Activated naive CD4-positive, alpha-beta T cell treated with anti-CD3 and anti-CD28 coated beads, Interleukin-2, amount 10 ng/mL, durations not matched to agents 7 days and 5 days (primary cell): ENCODE measurements around the gene SLC5A11.

Experiments
- CTCF ChIA-PET: fragments of 350-600 bp; sonication (Branson Sonifier 250); formaldehyde crosslinking; loops from one replicate; lab custom pipeline; 2021; ENCODE audit warnings: antibody characterized with exemption; lab: Charles Lee
- DNase-seq: peaks from one replicate; pipeline ENCODE4 v3.0.0-alpha.2; 2020
- H3K27ac Mint-ChIP-seq: one replicate; pipeline ENCODE4 v1.8.0; 2021; ENCODE audit warnings: mild to moderate bottlenecking, moderate library complexity, mixed read lengths
- H3K27me3 Mint-ChIP-seq: one replicate; pipeline ENCODE4 v1.8.0; 2021; ENCODE audit warnings: mild to moderate bottlenecking, mixed read lengths
- H3K36me3 Mint-ChIP-seq: one replicate; pipeline ENCODE4 v1.8.0; 2021; ENCODE audit warnings: mixed read lengths
- H3K4me1 Mint-ChIP-seq: one replicate; pipeline ENCODE4 v1.8.0; 2021; ENCODE audit warnings: mixed read lengths
- H3K4me3 Mint-ChIP-seq: one replicate; pipeline ENCODE4 v1.8.0; 2021; ENCODE audit warnings: mild to moderate bottlenecking, moderate library complexity, mixed read lengths
- H3K9me3 Mint-ChIP-seq: one replicate; pipeline ENCODE4 v1.8.0; 2021; ENCODE audit warnings: mixed read lengths

SLC5A11 gene

GRCh38 chr16:24822974-24823373 lies 22.8 kb upstream of the SLC5A11 start:
- DNase-seq, result no peak
- Mint-ChIP-seq H3K36me3 (peaks cover 67% of the 10 kb centered on the region), H3K27me3 (no peaks in the 10 kb centered on the region), H3K27ac (no peak overlapping the region), H3K9me3 (no peaks in the 10 kb centered on the region), H3K4me1 (no peaks in the 10 kb centered on the region), H3K4me3 (no peak overlapping the region)
- CTCF ChIA-PET, result interaction anchor here (0.6 kb wide), 1 partner anchor 886 kb away, joined by 3 read pairs; no protein-coding TSS in a partner anchor

- no peak for DNase-seq
- no peaks in the 10 kb centered on the region for H3K27me3 Mint-ChIP-seq
- no peaks in the 10 kb centered on the region for H3K4me1 Mint-ChIP-seq
- CTCF ChIA-PET, result interaction anchor here (1.4 kb wide), 1 partner anchor 9 kb away, joined by 6 read pairs; no protein-coding TSS in a partner anchor
- H3K27ac Mint-ChIP-seq, result no peak overlapping the region
- no peak overlapping the region for H3K4me3 Mint-ChIP-seq
- no peaks in the 10 kb centered on the region for H3K9me3 Mint-ChIP-seq
- peaks cover 42% of the 10 kb centered on the region for H3K36me3 Mint-ChIP-seq
Observed at GRCh38 chr16:24825696-24826095, 20.1 kb upstream of the SLC5A11 start.

- H3K27me3 Mint-ChIP-seq, result no peaks in the 10 kb centered on the region
- CTCF ChIA-PET, result interaction anchor here (1.4 kb wide), 1 partner anchor 8 kb away, joined by 6 read pairs; no protein-coding TSS in a partner anchor
- no peak overlapping the region for H3K4me3 Mint-ChIP-seq
- H3K27ac Mint-ChIP-seq, result no peak overlapping the region
- no peak for DNase-seq
- H3K36me3 Mint-ChIP-seq, result peaks cover 37% of the 10 kb centered on the region
- H3K9me3 Mint-ChIP-seq, result no peaks in the 10 kb centered on the region
- H3K4me1 Mint-ChIP-seq, result no peaks in the 10 kb centered on the region
Observed at GRCh38 chr16:24826096-24826690, 19.6 kb upstream of the SLC5A11 start.

GRCh38 chr16:24826817-24827566 lies 18.8 kb upstream of the SLC5A11 start:
- Mint-ChIP-seq H3K36me3 (peaks cover 32% of the 10 kb centered on the region), H3K27ac (no peak overlapping the region), H3K4me1 (no peaks in the 10 kb centered on the region), H3K9me3 (no peaks in the 10 kb centered on the region), H3K27me3 (no peaks in the 10 kb centered on the region), H3K4me3 (no peak overlapping the region)
- DNase-seq, result no peak
- CTCF ChIA-PET, result no interaction called here

- Mint-ChIP-seq H3K4me3 (no peak overlapping the region), H3K27ac (no peak overlapping the region), H3K4me1 (no peaks in the 10 kb centered on the region), H3K36me3 (peaks cover 15% of the 10 kb centered on the region), H3K27me3 (no peaks in the 10 kb centered on the region), H3K9me3 (no peaks in the 10 kb centered on the region)
- DNase-seq, result no peak
- CTCF ChIA-PET, result no interaction called here
Observed at GRCh38 chr16:24829153-24829552, 16.6 kb upstream of the SLC5A11 start.

GRCh38 chr16:24833352-24833751 lies 12.4 kb upstream of the SLC5A11 start:
- no peak overlapping the region for H3K27ac Mint-ChIP-seq
- CTCF ChIA-PET, result interaction anchor here (1.0 to 1.4 kb wide), 3 partner anchors 26 to 216 kb away, joined by 3 read pairs; no protein-coding TSS in a partner anchor
- no peaks in the 10 kb centered on the region for H3K4me1 Mint-ChIP-seq
- H3K4me3 Mint-ChIP-seq, result no peak overlapping the region
- no peak for DNase-seq
- no peaks in the 10 kb centered on the region for H3K36me3 Mint-ChIP-seq
- no peaks in the 10 kb centered on the region for H3K27me3 Mint-ChIP-seq
- H3K9me3 Mint-ChIP-seq, result no peaks in the 10 kb centered on the region

- Mint-ChIP-seq H3K27ac (no peak overlapping the region), H3K27me3 (no peaks in the 10 kb centered on the region), H3K36me3 (no peaks in the 10 kb centered on the region), H3K4me3 (no peak overlapping the region), H3K4me1 (no peaks in the 10 kb centered on the region), H3K9me3 (no peaks in the 10 kb centered on the region)
- DNase-seq, result peak; percentile 28
- CTCF ChIA-PET, result interaction anchor here (0.7 to 1.8 kb wide), 4 partner anchors 9 to 274 kb away, joined by 3 to 6 read pairs (median 4); no protein-coding TSS in a partner anchor
Observed at GRCh38 chr16:24834459-24835335, 11.1 kb upstream of the SLC5A11 start.

- Mint-ChIP-seq H3K27ac (no peak overlapping the region), H3K4me1 (no peaks in the 10 kb centered on the region), H3K36me3 (no peaks in the 10 kb centered on the region), H3K9me3 (no peaks in the 10 kb centered on the region), H3K4me3 (no peak overlapping the region), H3K27me3 (no peaks in the 10 kb centered on the region)
- CTCF ChIA-PET, result interaction anchor here (1.1 kb wide), 1 partner anchor 129 kb away, joined by 3 read pairs; no protein-coding TSS in a partner anchor
- no peak for DNase-seq
Observed at GRCh38 chr16:24836836-24837235, 8.9 kb upstream of the SLC5A11 start.

GRCh38 chr16:24837969-24838368 lies 7.8 kb upstream of the SLC5A11 start:
- Mint-ChIP-seq H3K27ac (no peak overlapping the region), H3K27me3 (no peaks in the 10 kb centered on the region), H3K36me3 (no peaks in the 10 kb centered on the region), H3K4me3 (no peak overlapping the region), H3K4me1 (no peaks in the 10 kb centered on the region), H3K9me3 (no peaks in the 10 kb centered on the region)
- CTCF ChIA-PET, result interaction anchor here (0.6 to 1.0 kb wide), 2 partner anchors 15 to 387 kb away, joined by 3 read pairs; no protein-coding TSS in a partner anchor
- no peak for DNase-seq

- H3K27ac Mint-ChIP-seq, result no peak overlapping the region
- H3K27me3 Mint-ChIP-seq, result no peaks in the 10 kb centered on the region
- H3K36me3 Mint-ChIP-seq, result no peaks in the 10 kb centered on the region
- DNase-seq, result no peak
- CTCF ChIA-PET, result interaction anchor here (0.6 to 1.0 kb wide), 2 partner anchors 14 to 387 kb away, joined by 3 read pairs; no protein-coding TSS in a partner anchor
- H3K4me1 Mint-ChIP-seq, result no peaks in the 10 kb centered on the region
- no peak overlapping the region for H3K4me3 Mint-ChIP-seq
- no peaks in the 10 kb centered on the region for H3K9me3 Mint-ChIP-seq
Observed at GRCh38 chr16:24838554-24839266, 7.1 kb upstream of the SLC5A11 start.

- Mint-ChIP-seq H3K27ac (no peak overlapping the region), H3K4me3 (no peak overlapping the region), H3K36me3 (no peaks in the 10 kb centered on the region), H3K27me3 (no peaks in the 10 kb centered on the region), H3K4me1 (no peaks in the 10 kb centered on the region), H3K9me3 (no peaks in the 10 kb centered on the region)
- DNase-seq, result no peak
- CTCF ChIA-PET, result no interaction called here
Observed at GRCh38 chr16:24839347-24839972, 6.3 kb upstream of the SLC5A11 start.

- H3K36me3 Mint-ChIP-seq, result no peaks in the 10 kb centered on the region
- no peak overlapping the region for H3K4me3 Mint-ChIP-seq
- no peaks in the 10 kb centered on the region for H3K4me1 Mint-ChIP-seq
- H3K27ac Mint-ChIP-seq, result no peak overlapping the region
- DNase-seq, result no peak
- no peaks in the 10 kb centered on the region for H3K9me3 Mint-ChIP-seq
- H3K27me3 Mint-ChIP-seq, result no peaks in the 10 kb centered on the region
- CTCF ChIA-PET, result no interaction called here
Observed at GRCh38 chr16:24841291-24841690, 4.5 kb upstream of the SLC5A11 start.
